ENCODE measurements around the gene SPRY4. TPM values are rescaled to one million over a fixed set of nuclear protein-coding genes. Genes with fewer than 3 reads are reported as not detected.
A peak's percentile ranks its signal among the peaks of the same experiment; 100 is the strongest.

Gene SPRY4
- total and polyA plus RNA-seq, 2 of the 13 experiments (the other 11 are each of a cell fraction or from before 2014, with no cell fraction given) = 8.9 to 17.8 TPM

GRCh38 chr5:142295960-142296860 is 28.6 kb downstream of the SPRY4 start:
- ChIA-PET CTCF (ENCODE audit: low intra/inter-chr PET ratio, low total read pairs) (no interaction called here), POLR2A (interaction anchor here (0.6 kb wide), 1 partner anchor 130 kb away, joined by 3 read pairs; no protein-coding TSS in a partner anchor)
- H3K4me2 ChIP-seq (ENCODE audit: low read depth, low read length) = no peak overlapping the region
- TF ChIP-seq ZMYM3 (CRISPR knock-in tag; IDR thresholded peaks at IDR 0.05) = peak; percentile 33; the same call in 1 of the 2 replicates
- peak; percentile 89 for TF ChIP-seq ESRRA (CRISPR knock-in tag; IDR thresholded peaks at IDR 0.05; ENCODE audit: low read depth)
- peak; percentile 28 to 51; a peak in 2 of 4 replicates for TF ChIP-seq NR2F1 (CRISPR knock-in tag; IDR thresholded peaks at IDR 0.05)
- TF ChIP-seq ZMYM2 (CRISPR knock-in tag; IDR thresholded peaks at IDR 0.05) = 0 out of 2 replicates have a peak, but pooled peaks have one; percentile 21
- TF ChIP-seq RARA (CRISPR knock-in tag; IDR thresholded peaks at IDR 0.05) = 0 out of 2 replicates have a peak, but pooled peaks have one; percentile 37
- peak; percentile 73 for TF ChIP-seq ZNF629 (CRISPR knock-in tag; conservative IDR thresholded peaks at IDR 0.05)
- TF ChIP-seq YEATS2 (CRISPR knock-in tag; IDR thresholded peaks at IDR 0.05; ENCODE audit: borderline replicate concordance) = no peak
- TF ChIP-seq ZNF12 (CRISPR knock-in tag; IDR thresholded peaks at IDR 0.05) = peak; percentile 65; the same call in 1 of the 2 replicates
- TF ChIP-seq HNF4A (CRISPR knock-in tag; IDR thresholded peaks at IDR 0.05) = peak; percentile 17; the same call in 1 of the 2 replicates
- TF ChIP-seq ZNF263 (CRISPR knock-in tag; IDR thresholded peaks at IDR 0.05) = no peak
- no peak for FAIRE-seq
- BruUV-seq (replicated peaks) = no TSS peak
- 85% methylated on average over 8 of the region's 8 CpGs for WGBS (ENCODE audit: low lambda C conversion rate)
- H3K27me3 ChIP-seq (ENCODE audit: control insufficient read depth in 1 of 2, insufficient read depth in 2 of 2, low read length in 2 of 2) = no peaks in the 10 kb centered on the region
- H3K79me2 ChIP-seq (ENCODE audit: insufficient read depth, low read length) = no peaks in the 10 kb centered on the region
- 0 out of 3 replicates have a peak, but pooled peaks have one; percentile 17 for ATAC-seq
- no peaks in the 10 kb centered on the region for H3K36me3 ChIP-seq (replicated peaks in 1 of 2; ENCODE audit: control insufficient read depth in 1 of 2, insufficient read depth in 2 of 2, low read length in 2 of 2)
- H3K27ac ChIP-seq (ENCODE audit: extremely low read length, insufficient read depth, low read length) = no peak overlapping the region
- no peaks in the 10 kb centered on the region for H3K9me3 ChIP-seq (ENCODE audit: low read length)
- intact Hi-C loops (cut with micrococcal nuclease; ENCODE audit: unreplicated experiment) = no loop called here
- no peak for DNase-seq (ENCODE audit: low spot score)
- H2AFZ ChIP-seq (ENCODE audit: low read length) = no peak overlapping the region
- no peak overlapping the region for H3K4me3 ChIP-seq (replicated peaks in 1 of 3; ENCODE audit: insufficient read depth in 1 of 3, low read depth in 2 of 3, low read length in 3 of 3)
- in situ Hi-C loops (cut with HindIII; ENCODE audit: extremely low pct_ligation_motif_present, low pct_unique_long_range_greater_than_20kb) = no loop called here
- H4K20me1 ChIP-seq (ENCODE audit: insufficient read depth, low read length) = no peaks in the 10 kb centered on the region
- peaks cover 56% of the 10 kb centered on the region for H3K4me1 ChIP-seq (ENCODE audit: insufficient read depth, low read length)
- H3K9ac ChIP-seq (ENCODE audit: insufficient read depth, low read depth, low read length) = no peak overlapping the region

Measured in HepG2 (cell line).